PC-3 (cell line): Measurements from ENCODE around the gene MORN4. TPM values are rescaled to one million over a fixed set of nuclear protein-coding genes. Genes with fewer than 3 reads are reported as not detected.

Experiments used
- ATAC-seq: fragments of 200-7000 bp; cut with Tn5 transposase; 2 replicates; pipeline ENCODE4 v1.9.1; 2020; ENCODE audit warnings: mild to moderate bottlenecking, moderate library complexity
- BruUV-seq: library from RNA; stranded (reverse); fragments of 400-500 nt; replicated peaks from 2 replicates; lab custom pipeline; 2021; lab: Mats Ljungman, UMichigan
- CTCF ChIA-PET: fragments of 300-600 bp; sonication (Branson Sonifier 250); formaldehyde crosslinking; loops from one replicate; lab custom pipeline; 2022; ENCODE audit warnings: antibody characterized with exemption; lab: Charles Lee
- POLR2A ChIA-PET: fragments of 300-600 bp; sonication (Branson Sonifier 250); formaldehyde crosslinking; loops from one replicate; lab custom pipeline; 2022; ENCODE audit warnings: antibody characterized with exemption; ENCODE audit not compliant: unreplicated experiment; lab: Charles Lee
- DNase-seq: peaks from one replicate; pipeline ENCODE4 v3.0.0-alpha.2; 2015
- H2AFZ ChIP-seq: fragments of 300-600 bp; sonication (generic); 2 replicates; pipeline ENCODE4 v1.6.0; 2016; ENCODE audit warnings: antibody characterized with exemption, low read length
- H3F3A ChIP-seq: fragments of 300-600 bp; sonication (generic); one replicate; pipeline ENCODE4 v1.6.0; 2017; ENCODE audit warnings: antibody characterized with exemption, low read length, control low read depth, mild to moderate bottlenecking; ENCODE audit not compliant: unreplicated experiment
- H3K27ac ChIP-seq: fragments of 300-600 bp; sonication (generic); 2 replicates; pipeline ENCODE4 v1.5.1; 2016; ENCODE audit warnings: mild to moderate bottlenecking, low read length
- H3K27me3 ChIP-seq: fragments of 300-600 bp; sonication (generic); 2 replicates; pipeline ENCODE4 v1.6.1; 2016; ENCODE audit warnings: low read length, mixed read lengths
- H3K36me3 ChIP-seq: fragments of 300-600 bp; sonication (generic); 2 replicates; pipeline ENCODE4 v1.6.1; 2016; ENCODE audit warnings: low read depth, mixed run types, low read length, mixed read lengths
- H3K4me1 ChIP-seq: fragments of 300-600 bp; sonication (generic); 2 replicates; pipeline ENCODE4 v1.5.1; 2016; ENCODE audit warnings: low read length; ENCODE audit not compliant: insufficient read depth
- H3K4me2 ChIP-seq: fragments of 300-600 bp; sonication (generic); 2 replicates; pipeline ENCODE4 v1.6.0; 2016; ENCODE audit warnings: low read length
- H3K4me3 ChIP-seq: fragments of 300-600 bp; sonication (generic); 2 replicates; pipeline ENCODE4 v1.5.1; 2016; ENCODE audit warnings: mild to moderate bottlenecking, low read length, mixed read lengths
- H3K79me2 ChIP-seq: fragments of 300-600 bp; sonication (generic); 2 replicates; pipeline ENCODE4 v1.6.1; 2017; ENCODE audit warnings: low read length, mixed read lengths
- H3K9ac ChIP-seq: fragments of 300-600 bp; sonication (generic); 2 replicates; pipeline ENCODE4 v1.6.0; 2016; ENCODE audit warnings: mild to moderate bottlenecking, low read length
- H3K9me2 ChIP-seq: fragments of 300-600 bp; sonication (generic); replicated peaks from 2 replicates; pipeline ENCODE4 v1.6.1; 2016; ENCODE audit warnings: mixed run types, low read length, mixed read lengths
- H3K9me3 ChIP-seq: fragments of 300-600 bp; sonication (generic); 2 replicates; pipeline ENCODE4 v1.6.1; 2016; ENCODE audit warnings: low read length, mixed read lengths
- H4K20me1 ChIP-seq: fragments of 300-600 bp; sonication (generic); 2 replicates; pipeline ENCODE4 v1.6.1; 2016; ENCODE audit warnings: low read length, mixed read lengths
- EZH2 ChIP-seq: fragments of 300-600 bp; sonication (generic); IDR thresholded peaks from one replicate; pipeline ENCODE4 v1.6.1; 2017; ENCODE audit warnings: antibody characterized with exemption, mild to moderate bottlenecking, low read length; ENCODE audit not compliant: unreplicated experiment
- EZH2phosphoT487 ChIP-seq: fragments of 300-600 bp; sonication (generic); IDR thresholded peaks from 2 replicates; pipeline ENCODE4 v1.6.1; 2018; ENCODE audit warnings: mild to moderate bottlenecking, antibody characterized with exemption, low read length, borderline replicate concordance
- intact Hi-C: fragments of 100-400 bp; cut with micrococcal nuclease; formaldehyde crosslinking; loops from 2 replicates; pipeline ENCODE4 v1.9.0; 2023
- total RNA-seq: library from RNA; depleted of rRNA; stranded (reverse); fragments of >200 nt; gene quantifications from 2 replicates; pipeline ENCODE4 v1.2.3, GENCODE V29; 2014
- TF ChIP-seq, protein P1 (sequence below): fragments of 300-600 bp; sonication (generic); conservative IDR thresholded peaks from 2 replicates; pipeline ENCODE4 v1.5.1; 2017; ENCODE audit warnings: antibody characterized with exemption, low read depth, mild to moderate bottlenecking, low read length

MORN4 gene
- total RNA-seq, 1 experiment from 2014 or later = 12.9 TPM

DNA sequence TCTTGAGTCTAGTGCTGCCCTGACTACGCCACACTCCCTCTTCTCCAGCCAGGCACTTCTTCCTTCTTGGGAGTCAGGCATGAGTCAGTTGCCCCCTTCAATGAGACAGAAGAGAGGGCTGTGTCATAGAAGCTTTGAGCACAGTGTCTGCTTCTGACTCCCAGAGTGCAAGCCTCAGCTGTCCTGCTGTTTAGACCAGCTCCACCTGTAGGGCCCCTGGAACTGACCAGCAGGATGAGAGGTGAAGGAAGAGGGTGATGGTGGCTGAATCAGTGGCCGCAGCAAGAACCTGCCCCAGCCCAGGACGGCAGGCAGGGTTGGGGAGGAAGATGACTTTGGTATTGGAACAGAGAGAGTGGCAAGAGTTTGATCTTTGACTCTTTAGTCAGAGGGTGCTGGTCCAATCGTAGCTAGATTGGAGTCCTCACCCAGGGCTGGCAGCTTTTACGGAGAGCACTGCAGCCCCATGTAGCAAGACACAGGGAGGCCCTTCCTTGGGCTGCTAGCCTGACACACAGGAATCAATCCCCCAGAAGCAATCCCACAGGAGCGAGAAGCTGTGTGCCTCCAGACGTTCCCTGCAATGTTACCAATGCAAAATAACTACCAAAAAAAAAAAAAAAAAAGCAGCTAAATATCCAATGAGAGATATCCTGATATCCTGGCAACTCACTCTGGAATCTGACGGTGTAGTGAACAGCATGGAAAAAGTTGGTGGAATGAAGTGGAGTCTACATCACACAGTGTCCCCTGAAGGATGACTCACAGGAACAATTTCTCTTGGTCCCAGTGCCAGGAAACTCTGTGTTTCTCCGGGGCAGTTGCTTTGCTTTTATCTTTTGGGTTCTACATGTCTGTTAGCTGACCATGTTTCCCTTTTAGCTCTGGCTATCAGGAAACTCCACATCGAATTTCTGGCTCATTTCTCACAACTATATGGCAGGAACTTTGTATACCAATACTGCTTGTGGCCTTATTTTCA lies 36.9 kb downstream of the MORN4 start:
- no peak for TF ChIP-seq EZH2phosphoT487
- TF ChIP-seq EZH2 = no peak
- TF ChIP-seq, protein P1, sequence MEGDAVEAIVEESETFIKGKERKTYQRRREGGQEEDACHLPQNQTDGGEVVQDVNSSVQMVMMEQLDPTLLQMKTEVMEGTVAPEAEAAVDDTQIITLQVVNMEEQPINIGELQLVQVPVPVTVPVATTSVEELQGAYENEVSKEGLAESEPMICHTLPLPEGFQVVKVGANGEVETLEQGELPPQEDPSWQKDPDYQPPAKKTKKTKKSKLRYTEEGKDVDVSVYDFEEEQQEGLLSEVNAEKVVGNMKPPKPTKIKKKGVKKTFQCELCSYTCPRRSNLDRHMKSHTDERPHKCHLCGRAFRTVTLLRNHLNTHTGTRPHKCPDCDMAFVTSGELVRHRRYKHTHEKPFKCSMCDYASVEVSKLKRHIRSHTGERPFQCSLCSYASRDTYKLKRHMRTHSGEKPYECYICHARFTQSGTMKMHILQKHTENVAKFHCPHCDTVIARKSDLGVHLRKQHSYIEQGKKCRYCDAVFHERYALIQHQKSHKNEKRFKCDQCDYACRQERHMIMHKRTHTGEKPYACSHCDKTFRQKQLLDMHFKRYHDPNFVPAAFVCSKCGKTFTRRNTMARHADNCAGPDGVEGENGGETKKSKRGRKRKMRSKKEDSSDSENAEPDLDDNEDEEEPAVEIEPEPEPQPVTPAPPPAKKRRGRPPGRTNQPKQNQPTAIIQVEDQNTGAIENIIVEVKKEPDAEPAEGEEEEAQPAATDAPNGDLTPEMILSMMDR = no peak
- Histone ChIP-seq H3K27ac (peak overlapping the region; percentile 67), H3K27me3 (no peaks in the 10 kb centered on the region), H2AFZ (peak overlapping the region; percentile 21), H3K4me3 (no peak overlapping the region), H3K9ac (no peak overlapping the region), H3K4me1 (peaks cover 26% of the 10 kb centered on the region), H3K79me2 (no peaks in the 10 kb centered on the region), H3K9me2 (no peaks in the 10 kb centered on the region), H3F3A (peaks cover 5% of the 10 kb centered on the region), H3K4me2 (peak overlapping the region; percentile 65), H3K36me3 (no peaks in the 10 kb centered on the region), H4K20me1 (no peaks in the 10 kb centered on the region), H3K9me3 (no peaks in the 10 kb centered on the region)
- no TSS peak for BruUV-seq
- ChIA-PET CTCF (no interaction called here), POLR2A (interaction anchor here (0.7 kb wide), 1 partner anchor 90 kb away, joined by 36 read pairs; the partner anchor contains the start of gene AVPI1)
- intact Hi-C loops = no loop called here
- ATAC-seq (peak; percentile 84), DNase-seq (peak; percentile 69)

DNA sequence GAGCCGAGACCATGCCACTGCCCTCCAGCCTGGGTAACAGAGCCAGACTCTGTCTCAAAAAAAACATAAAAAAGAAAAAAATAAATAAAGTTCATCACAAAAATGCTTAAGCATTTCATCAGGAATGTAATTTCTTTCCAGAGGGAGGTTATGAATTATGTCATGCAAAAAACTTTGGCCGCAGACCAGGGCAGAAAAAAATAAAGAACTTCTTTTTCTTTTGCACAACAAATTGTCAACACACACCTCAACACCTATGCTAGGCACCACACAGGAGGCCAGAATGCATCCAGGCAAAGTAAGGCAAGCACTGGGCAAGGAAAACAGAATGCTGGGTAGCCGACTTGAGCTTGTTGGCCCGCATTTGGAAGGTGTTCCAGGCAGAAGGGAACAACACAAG lies 39.9 kb downstream of the MORN4 start:
- TF ChIP-seq, protein P1 = no peak
- no peak for TF ChIP-seq EZH2phosphoT487
- TF ChIP-seq EZH2 = no peak
- Histone ChIP-seq H3K79me2 (no peaks in the 10 kb centered on the region), H3K9me3 (no peaks in the 10 kb centered on the region), H3K36me3 (no peaks in the 10 kb centered on the region), H3K9me2 (no peaks in the 10 kb centered on the region), H3K4me1 (peaks cover 26% of the 10 kb centered on the region), H2AFZ (no peak overlapping the region), H3K27ac (no peak overlapping the region), H4K20me1 (no peaks in the 10 kb centered on the region), H3K27me3 (no peaks in the 10 kb centered on the region), H3K4me2 (no peak overlapping the region), H3F3A (peaks cover 5% of the 10 kb centered on the region), H3K9ac (no peak overlapping the region), H3K4me3 (no peak overlapping the region)
- ChIA-PET CTCF (no interaction called here), POLR2A (no interaction called here)
- no TSS peak for BruUV-seq
- intact Hi-C loops = no loop called here
- no peak for DNase-seq
- no peak for ATAC-seq
